Inflammatory macrophage treated with lipopolysaccharide for 1 hour (primary cell): ENCODE data around the gene ACAD10.
A peak's percentile ranks its signal among the peaks of the same experiment; 100 is the strongest.

Source experiments
- DNase-seq, 2 donors: peaks; one replicate each; pipeline ENCODE4 v3.0.0-alpha.2; 2020 to 2022

Gene ACAD10

DNA sequence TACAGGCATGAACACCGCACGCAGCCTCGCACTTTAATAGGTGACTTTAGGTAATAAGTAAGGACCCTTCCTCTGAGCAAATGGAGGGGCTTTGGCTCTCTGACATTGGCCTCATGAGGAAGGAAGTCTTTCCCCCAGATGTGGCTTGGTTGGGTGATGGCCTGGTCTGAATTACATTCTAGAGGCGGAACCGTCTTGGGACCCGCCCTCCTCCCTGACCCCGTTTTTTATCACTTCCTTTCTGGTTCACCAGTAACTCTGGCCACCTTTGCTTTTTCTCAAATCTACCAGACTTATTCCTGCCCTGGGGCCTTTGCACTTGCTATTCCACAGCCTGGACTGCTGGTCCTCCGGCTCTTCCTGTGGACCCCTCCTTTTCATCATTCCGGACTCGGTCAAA, 94.3 kb downstream of the ACAD10 start:
- no peak for DNase-seq

DNA sequence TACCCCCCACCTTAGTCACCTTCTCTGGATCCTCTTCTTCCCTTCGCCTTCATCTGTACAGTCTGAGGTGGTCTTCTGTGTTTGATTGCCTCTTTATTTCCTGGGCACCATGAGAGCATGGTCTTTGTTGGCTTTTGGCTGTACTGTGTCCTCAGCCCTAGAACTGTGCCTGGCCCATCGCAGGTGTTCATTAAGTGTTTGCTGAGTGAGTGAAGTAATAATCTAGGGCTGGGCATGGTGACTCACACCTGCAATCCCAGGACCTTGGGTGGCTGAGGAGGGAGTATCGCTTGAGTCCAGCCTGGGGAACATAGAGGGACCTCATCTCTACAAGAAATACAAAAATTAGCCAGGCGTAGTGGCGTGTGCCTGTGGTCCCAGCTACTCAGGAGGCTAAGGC, 94.8 kb downstream of the ACAD10 start:
- DNase-seq: no peak

DNA sequence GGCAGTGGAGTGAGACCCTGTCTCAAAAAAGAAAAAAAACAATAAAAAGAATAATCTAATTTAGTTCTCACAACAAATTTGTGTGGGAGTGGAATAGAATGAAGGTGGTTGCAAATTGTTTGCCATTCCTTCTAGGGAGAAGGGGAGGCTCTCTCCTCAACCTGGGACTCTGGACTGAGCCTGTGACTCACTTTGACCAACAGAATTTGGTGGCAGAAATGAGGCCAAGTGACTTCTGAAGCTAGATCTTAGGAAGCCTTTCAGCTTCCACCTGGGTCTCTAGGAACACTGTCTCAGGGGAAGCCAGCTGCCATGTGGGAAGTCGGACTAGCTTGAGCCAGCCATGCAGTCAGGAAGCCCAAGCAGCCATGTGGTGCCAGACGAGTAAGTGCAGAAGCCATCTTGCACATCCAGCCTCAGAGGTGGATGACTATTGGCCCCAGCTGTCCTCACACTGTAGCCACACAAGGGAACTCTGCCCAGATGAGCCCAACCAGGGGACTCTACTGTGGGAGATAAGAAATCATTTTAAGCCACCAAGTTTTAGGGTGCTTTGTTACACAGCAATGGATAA, 95.3 kb downstream of the ACAD10 start:
- DNase-seq: no peak

DNA sequence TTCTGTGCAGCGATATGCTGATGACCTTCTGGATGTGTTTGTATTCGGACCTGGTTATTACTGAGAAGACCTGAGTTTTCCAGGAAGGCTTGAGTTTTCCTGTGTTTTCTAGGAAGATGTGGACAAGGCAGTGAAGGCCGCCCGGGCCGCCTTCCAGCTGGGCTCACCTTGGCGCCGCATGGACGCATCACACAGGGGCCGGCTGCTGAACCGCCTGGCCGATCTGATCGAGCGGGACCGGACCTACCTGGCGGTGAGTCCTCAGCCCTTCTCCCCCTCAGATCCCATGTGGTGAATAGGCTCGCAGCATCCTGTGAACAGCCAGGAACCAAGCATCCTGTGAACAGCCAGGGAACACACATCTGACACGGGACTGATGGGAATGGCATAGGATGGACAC, 97.2 kb downstream of the ACAD10 start:
- no peak for DNase-seq

DNA sequence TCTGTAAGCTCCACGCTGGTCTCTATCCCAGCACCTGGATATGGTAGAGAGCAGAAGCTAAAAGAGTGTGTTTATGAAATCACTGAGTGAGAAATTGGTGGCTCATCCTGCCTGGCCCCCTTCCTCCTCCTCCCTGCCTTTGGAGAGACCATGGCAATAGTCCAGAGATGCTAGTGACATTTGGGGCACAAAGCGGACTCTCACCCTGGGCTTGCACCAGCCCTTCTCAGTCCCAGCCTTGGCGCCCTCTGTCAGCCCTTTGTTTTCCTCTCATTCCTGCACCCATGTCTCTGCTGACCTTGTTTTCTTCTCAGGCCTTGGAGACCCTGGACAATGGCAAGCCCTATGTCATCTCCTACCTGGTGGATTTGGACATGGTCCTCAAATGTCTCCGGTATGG, 99.1 kb downstream of the ACAD10 start:
- DNase-seq: no peak

DNA sequence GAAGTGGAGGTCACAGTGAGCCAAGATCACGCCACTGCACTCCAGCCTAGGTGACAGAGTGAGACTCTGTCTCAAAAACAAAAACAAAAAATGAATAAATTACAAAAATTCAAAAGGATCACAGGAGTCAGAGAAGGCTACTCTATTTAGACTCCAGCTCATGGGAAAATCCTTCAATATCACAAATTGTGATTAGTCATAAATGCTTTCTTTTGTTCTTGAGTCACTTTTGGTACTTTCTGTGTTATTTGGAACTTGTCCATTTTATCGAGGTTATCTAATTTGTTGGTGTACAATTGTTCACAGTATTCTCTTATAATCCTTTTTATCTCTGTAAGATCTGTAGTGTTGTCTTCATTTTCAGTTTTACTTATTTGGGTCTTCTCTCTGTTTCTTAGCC, 99.8 kb downstream of the ACAD10 start:
- peak in 1 of 2 donors; percentile 30 for DNase-seq

DNA sequence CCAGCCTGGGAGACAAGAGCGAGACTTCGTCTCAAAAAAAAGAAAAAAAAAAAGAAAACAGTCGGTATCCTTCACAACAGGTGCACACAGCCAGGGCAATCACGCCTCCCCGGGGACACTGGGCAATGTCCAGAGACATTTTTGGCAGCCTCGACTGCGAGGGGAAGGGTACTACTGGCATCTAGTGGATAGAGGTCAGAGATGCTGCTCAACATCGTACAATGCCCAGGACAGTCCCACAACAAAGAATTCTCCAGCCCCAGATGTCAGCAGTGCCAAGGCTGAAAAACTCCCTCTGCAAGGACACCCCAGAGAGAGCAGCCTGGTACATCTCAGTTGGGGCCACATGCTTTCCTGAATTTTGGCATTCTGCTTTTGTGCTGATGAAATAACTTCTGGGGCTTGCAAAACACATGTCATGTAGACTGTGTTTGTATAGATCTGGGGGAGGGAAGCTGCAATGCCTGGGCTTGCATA, 102.4 kb downstream of the ACAD10 start:
- peak; percentile 62 to 80 for DNase-seq

DNA sequence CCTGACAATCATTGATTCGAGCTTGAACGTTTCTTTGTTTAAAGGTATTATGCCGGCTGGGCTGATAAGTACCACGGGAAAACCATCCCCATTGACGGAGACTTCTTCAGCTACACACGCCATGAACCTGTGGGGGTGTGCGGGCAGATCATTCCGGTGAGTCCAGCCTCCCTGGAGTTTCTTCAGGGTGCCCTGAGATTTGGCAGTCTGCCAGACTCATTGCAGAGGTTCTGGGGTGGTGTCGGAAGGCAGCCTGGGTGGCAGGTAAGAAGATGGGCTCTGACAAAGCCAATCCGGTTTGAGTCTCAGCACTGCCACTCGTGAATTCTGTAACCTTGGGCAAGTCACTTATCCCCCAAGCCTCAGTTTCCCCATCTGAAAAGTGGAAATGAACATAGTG, 103.9 kb downstream of the ACAD10 start:
- DNase-seq: no peak

DNA sequence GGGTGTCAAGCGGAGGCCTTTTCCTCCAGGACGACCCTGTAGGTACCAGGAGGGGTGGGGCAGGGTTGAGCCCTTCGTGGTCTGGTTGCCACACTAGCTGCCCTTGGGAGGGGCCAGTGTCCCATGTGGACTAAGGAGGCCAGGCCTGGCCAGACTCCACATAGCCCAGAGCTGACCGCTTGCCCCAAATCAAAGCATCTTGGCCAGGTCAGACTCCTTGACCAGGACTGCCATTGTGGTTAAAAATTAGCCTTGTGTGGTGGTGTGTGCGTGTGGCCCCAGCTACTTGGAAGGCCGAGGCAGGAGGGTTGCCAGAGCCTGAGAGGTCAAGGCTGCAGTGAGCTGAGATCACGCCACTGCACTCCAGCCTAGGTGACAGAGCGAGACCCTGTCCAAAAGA, 105.7 kb downstream of the ACAD10 start:
- DNase-seq: no peak

DNA sequence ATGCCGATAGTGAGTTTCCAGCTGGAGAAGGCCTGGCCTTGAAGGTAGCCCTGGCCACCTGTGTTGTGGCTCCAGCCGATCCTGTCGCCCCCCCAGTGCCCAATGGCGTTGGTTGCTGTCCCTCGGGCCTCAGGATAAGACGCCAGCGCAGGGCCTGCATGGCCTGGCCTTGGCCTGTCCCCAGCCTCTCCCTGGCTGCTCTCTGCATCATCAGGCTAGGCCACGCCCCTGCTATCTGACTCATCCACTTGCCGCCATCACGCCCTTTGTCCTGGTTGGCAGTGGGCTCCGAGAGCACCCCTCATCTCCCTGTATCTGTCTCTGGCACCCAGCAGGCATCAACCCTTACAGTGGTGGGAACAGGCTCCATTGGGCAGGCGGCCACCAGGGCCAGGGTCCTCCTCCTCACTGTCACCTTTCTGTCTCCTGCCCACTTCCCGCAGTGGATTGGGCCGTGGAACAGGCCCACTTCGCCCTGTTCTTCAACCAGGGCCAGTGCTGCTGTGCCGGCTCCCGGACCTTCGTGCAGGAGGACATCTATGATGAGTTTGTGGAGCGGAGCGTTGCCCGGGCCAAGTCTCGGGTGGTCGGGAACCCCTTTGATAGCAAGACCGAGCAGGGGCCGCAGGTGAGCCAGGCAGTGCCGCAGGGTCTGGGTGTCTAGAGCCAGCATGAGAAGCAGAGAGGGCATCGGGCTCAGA, 106.5 kb downstream of the ACAD10 start:
- DNase-seq: no peak

DNA sequence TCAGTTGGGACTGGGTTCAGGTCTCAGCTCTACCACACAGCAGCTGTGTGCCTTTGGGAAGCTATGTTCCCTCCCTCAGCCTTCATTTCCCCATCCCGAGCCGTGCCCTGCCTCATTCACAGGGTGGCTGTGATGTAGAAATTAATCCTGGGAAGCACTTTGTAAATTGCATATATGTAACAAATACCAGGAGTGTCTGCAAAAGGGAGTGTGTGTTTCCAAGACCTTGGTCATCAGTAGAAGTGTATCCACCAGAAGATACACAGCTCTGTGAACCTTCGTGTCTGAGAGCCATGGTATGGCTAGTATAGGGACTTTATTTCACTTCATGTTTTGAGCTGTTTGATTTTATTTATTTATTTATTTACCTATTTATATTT, 107.0 kb downstream of the ACAD10 start:
- DNase-seq: no peak

DNA sequence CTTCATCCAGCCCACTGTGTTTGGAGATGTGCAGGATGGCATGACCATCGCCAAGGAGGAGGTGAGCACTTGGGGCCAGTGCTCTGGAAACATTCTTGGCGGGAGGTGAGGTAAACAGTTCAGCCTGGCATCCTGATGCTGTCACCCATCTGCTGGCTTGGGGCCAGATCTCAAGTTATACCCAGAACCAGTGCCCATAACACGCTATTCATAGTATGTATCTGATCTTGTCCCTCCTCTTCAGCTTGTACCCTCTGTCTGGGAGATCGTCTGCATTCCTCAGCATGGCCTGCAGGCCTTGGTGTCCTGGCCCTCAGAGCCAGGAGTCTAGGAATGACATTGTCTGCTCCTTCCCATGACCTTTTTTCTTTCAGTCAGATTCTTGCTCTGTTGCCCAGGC, 112.3 kb downstream of the ACAD10 start:
- no peak for DNase-seq

DNA sequence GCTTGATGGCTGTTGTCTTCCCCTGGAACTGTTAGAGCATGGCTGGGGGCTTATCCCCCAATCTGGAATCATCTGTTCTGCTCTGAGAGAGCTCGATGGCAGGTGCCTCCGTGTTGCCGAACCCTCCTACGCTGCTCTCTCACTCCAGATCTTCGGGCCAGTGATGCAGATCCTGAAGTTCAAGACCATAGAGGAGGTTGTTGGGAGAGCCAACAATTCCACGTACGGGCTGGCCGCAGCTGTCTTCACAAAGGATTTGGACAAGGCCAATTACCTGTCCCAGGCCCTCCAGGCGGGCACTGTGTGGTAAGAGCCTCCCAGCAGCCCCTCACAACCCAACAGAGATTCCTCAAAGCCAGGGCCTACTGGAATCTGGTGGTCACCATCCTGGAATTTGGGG, 113.9 kb downstream of the ACAD10 start:
- DNase-seq: no peak

DNA sequence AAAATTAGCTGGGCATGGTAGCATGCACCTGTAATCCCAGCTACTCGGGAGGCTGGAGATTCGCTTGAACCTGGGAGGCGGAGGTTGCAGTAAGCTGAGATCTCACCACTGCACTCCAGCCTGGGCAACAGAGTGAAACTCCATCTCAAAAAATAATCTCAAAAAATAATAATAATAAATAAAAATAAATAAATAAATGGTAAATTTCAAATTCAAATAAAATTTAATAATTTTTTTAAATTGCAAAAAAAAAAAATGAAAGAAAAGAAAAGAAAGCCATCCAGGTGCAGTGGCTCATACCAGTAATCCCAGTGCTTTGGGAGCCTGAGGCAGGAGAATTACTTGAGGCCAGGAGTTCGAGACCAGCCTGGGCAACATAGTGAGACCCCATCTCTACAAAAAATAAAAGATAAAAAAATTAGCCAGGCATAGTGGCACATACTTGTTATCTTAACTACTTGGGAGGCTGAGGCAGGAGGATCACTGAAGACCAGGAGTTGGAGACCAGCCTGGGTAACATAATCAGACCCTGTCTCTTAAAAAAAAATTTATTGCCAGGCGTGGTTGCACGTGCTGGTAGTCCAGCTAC, 117.3 kb downstream of the ACAD10 start:
- no peak for DNase-seq

DNA sequence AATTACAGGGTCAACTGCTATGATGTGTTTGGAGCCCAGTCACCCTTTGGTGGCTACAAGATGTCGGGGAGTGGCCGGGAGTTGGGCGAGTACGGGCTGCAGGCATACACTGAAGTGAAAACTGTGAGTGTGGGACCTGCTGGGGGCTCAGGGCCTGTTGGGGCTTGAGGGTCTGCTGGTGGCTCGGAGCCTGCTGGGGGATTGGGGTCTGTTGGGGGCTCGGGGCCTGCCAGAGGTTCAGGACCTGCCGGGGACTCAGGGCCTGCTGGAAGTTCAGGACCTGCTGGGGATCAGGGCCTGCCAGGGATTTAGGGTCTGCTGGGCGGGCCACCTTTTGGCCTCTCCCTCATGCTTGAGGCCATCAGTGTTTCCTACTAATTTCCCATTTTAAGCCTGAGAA, 118.0 kb downstream of the ACAD10 start:
- no peak for DNase-seq

DNA sequence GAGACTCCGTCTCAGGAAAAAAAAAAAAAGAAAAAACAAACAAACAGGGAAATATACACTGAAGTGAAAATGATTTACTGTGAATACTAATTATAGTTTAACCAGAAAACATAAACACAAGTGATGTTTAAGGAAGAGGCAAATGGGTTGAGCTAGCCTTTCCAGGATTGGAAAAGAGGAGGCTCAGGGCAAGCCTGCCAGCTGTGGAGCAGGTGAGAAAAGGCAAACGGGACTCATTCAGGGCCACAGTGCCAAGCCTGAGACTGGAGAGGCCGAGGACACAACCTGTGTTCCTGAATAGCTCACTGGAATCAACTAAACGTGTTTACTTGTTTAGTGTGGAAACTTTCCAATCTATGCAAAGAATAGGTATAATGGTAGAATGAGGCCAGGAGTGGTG, 120.5 kb downstream of the ACAD10 start:
- no peak for DNase-seq
